DMS79 (cell line): ENCODE measurements around the gene PDE11A.

Source experiments
- DNase-seq: peaks from one replicate; lab custom pipeline; 2025; lab: John Stamatoyannopoulos, UW

PDE11A gene

DNA sequence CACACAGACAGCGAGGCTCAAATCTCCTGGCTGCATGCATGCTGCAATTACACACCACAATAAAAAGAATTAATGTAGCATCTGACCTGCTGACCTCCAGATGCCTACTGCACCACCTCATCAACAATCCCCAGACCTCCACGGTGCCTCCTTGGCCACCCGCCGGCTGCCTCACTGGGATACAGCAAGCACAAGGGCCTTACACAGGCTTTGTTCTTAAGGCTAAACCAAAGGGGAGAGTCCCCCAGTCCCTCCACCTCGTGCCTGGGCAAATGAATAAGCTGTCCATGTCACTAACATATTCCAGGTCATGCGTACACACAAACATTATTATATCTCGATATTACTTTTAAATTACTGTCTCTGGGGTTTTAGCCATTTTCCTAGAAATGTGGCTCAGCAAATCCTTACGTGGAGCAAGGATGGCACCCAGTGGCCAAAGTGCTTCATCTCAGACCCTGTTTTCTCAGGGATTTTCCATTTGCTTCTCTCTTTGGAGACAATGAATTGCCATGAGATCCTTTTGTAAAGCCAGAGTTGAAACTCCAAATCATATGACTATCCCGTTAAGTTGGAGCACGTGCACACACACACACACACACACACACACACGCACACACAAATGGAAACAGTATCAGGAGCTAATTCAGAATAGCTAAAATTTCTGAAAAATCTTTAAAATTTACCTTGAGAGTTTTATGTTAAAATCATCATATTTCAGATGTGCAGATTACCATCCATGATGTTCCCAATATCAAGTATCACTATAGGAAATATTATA lies 313.8 kb downstream of the PDE11A start:
- no peak for DNase-seq

DNA sequence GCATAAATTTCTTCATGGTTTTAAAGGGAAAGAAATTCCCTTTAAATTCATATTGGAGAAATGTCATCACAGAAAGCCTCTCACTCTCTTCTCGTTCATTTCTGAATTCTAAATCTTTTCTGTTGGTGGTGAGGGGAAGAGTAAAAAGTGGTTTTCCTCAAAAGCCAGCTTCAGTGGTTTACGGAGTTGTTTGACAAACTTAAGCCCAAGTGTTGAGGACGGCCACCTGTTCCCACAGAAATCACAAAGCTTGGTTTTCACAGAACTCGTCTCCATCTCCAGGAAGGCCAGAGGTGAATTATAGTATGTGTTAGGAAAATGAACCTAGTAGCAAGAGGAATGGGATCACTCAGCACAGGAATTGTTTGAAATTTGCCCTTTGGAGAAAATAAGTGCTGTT lies 316.2 kb downstream of the PDE11A start:
- DNase-seq = no peak

DNA sequence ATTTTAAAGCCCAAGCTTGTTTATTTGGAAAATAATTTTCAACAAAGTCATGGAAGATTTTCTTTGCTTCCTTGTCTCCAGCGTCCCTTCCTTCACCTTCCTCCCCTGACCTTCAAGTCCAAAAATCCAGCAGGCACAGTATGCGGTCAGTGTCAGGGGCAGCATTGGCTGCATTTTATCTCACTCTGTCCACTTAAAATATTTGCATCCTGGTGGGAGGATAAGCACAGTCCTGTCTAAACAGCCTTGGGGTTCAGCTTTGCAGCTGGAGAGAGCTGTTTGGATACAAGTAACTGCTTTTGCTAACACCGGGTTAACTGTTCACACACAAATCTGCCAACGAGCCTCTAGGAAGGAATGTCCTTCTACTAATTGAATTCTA lies 318.1 kb downstream of the PDE11A start:
- DNase-seq = no peak

- no peak for DNase-seq
Observed at GRCh38 chr2:177753682-177754491, 318.7 kb downstream of the PDE11A start.

DNA sequence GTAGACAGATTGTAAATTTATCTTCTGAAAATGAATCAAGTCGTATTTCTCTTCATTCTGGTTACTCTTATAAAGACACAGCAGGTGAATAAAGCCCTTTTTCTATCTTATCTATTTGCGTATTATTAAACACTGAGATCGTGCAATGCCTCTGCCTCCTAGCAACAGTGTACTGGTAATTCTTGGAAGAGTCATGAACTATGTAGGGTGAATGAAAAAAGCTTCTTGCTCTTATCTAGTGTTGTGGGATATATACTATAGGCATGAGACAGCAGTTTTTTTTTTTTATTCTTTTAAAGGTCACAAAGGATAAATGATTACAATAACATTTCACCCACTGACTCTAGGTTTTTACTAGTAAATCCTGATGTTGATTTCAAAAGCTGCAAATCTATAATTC lies 324.2 kb downstream of the PDE11A start:
- DNase-seq = no peak

GRCh38 chr2:177747384-177747783 lies 325.2 kb downstream of the PDE11A start:
- no peak for DNase-seq

DNA sequence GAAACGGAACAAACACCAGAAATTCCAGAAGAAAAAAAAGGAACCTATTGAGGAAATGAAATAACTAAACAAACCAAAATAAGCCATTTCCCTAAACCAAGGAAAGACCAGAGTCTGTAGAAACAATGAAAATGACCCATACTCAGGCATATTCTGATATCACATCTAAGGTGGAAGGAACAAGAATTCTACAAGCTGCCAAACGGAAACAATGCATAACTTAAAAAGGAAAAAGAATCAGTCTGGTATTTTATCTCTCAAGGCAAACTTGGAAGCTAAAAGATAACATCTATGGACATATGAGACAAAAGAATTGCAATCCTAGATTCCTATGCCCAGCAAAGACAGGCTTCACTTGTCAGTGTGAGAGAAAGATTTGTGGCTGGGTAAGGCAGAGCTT lies 326.2 kb downstream of the PDE11A start:
- no peak for DNase-seq

DNA sequence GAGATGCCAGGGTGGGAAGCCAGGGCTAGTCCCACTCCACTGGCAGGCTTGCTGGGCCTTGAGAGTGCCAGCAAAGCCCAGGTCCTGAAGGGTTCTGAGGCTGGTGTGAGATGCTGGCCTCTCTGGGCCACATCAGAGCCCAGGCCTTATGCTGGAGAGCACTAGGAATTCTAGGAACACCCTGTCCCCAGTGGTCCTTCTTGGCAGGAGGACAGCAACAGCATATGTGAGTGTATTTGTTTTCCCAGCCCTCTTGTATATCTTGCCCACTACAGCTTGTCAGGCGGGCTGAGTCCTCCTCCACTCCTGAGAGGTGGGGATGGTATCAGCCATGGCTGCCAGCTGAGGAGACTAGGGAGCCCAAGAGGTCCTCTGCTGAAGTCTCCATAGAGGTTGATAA lies 327.0 kb downstream of the PDE11A start:
- no peak for DNase-seq

DNA sequence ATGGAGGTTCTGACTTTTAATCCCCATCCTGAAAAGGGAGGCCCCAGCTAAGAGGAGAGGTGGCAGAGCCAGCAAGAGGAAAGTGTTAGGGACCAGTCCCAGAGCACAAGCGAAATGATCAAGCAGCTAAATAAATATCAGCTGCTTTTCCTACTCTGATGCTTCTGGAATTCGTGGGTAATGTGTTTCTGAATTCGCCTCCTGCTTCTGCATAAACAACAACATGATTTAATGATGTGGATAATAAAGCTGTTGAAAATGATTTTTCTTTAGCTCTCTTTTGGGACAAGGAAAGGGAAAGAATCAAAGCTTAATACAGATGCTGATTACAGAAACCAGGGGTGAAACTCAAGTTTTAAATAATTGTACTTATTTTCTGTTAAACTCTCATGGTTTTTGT lies 329.7 kb downstream of the PDE11A start:
- DNase-seq = no peak

GRCh38 chr2:177741866-177742265 lies 330.7 kb downstream of the PDE11A start:
- no peak for DNase-seq

- no peak for DNase-seq
Observed at GRCh38 chr2:177740700-177741099, 331.9 kb downstream of the PDE11A start.

DNA sequence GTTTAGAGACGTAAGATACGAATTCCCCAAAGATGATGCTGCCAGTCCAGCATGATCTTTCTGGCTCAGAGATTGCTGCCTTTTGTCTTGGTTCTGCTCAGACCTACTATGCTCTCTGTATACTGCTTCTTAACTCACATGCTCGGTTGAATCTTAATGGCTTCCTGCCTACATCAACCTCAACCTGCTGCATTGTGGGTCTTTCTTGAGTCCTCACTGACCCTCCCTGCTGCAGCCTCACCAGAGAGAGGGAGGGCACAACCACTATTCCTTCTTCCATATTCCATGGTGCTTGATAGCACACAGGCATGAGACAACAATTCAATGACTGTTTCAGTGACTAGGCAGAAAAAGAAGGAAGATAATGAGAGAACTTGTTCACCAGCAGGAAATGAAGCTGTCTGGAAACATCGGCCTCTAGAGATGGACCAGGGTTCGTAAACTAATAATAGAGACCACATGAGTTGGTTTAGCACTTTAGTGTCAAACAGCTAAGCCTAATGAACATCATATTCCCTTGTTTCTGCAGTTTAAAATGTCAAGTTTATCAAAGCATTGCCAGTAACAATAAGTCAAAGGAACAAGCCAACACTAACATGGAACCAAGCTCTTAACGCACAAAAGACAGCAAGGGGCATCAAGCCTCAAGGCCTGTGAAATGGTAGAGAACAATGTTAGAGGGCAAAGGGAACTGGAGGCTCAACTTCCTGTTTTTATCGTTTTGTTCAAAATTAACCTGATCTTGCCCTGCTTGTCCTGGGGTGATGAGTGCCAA lies 333.9 kb downstream of the PDE11A start:
- no peak for DNase-seq

DNA sequence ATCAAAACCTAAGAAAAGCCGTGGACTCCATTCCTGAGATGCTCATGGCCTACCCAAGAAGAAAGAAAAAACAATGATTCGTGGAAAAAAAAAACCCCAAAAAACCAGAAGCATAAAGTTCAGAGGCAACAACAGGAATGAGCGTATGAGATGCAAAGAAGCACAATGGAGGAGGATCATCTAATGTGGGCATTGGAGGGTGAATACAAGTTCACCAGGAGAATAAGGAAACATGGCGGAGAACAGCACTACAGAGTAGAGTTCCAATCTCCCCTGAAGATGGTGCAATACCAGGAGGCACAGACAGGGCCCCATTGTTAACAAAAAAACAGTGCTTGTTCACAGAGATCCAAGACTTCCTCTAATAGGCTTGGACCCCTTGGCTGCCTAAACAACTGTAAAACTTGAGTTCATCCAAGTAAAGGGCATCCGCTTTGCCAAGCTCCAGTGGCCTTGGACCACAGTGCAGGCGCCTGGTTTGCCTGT lies 337.2 kb downstream of the PDE11A start:
- DNase-seq = no peak

DNA sequence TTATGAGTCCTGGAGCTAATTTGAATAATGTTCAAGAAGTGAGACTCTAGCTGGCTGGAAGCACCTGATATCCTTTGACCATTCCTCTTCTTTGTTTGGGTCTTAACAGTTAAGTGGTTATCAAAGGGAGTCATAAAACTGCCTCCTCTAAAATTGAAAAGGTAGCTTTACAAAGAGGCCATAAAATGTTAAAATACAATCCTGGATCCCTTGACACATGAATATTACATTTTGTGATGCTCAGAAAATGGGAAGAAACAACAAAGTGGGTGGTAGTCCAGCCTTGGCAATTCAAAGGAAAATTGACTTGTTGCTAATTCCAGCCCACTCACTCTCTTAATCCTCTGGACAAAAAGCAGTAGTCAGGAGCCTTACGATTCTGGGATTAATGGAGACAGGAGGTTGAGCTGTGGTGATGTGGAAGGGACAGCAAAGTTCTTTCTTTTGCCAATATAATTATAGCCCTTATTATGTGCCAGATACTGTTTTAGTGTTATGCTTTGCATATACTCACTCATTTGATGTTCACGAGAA lies 339.2 kb downstream of the PDE11A start:
- DNase-seq = no peak

DNA sequence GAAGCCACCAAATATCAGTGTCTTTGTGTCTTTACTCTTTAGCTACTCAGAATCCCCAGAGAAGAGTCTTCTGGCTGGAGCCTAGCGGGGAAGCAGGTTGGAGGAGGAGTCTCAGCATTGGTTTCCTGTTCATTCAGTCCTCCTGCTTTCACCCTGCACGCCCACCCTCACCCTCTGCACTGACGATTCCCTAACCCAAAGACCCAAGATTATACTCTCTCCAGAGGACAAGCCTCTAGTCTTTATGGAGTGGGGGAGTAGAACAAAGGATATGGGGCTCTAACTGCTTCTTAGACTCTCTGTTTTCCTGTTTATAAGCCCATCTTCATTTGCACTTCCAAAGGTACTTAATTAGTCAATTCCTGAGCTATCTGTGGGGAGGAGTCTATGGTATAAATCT lies 341.2 kb downstream of the PDE11A start:
- DNase-seq = no peak

DNA sequence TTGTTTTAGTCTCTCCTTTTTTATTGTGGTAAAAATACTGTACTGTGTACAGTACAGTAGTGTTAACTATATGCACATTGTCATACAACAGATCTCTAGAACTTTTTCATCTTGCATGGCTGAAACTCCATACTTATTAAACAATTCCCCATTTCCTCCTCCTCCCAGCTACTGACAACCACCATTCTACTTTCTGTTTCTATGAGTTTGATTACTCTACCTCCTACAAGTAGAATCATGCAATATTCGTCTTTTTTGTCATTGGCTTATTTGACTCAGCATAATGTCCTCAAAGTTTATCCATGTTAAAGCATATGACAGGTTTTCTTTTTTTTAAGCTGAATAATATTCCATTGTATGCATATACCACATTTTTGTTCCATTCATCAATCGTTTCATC lies 341.8 kb downstream of the PDE11A start:
- DNase-seq = no peak

- DNase-seq = no peak
Observed at GRCh38 chr2:177730363-177730762, 342.2 kb downstream of the PDE11A start.

- no peak for DNase-seq
Observed at GRCh38 chr2:177728920-177729319, 343.7 kb downstream of the PDE11A start.

GRCh38 chr2:177728399-177728765 lies 344.2 kb downstream of the PDE11A start:
- DNase-seq = no peak

GRCh38 chr2:177727577-177728398 lies 344.8 kb downstream of the PDE11A start:
- DNase-seq = no peak

GRCh38 chr2:177726931-177727348 lies 345.6 kb downstream of the PDE11A start:
- no peak for DNase-seq
